Fibroblast of mammary gland (primary cell): ENCODE measurements around the gene SLC34A1.

ENCODE experiments used
- DNase-seq: peaks from one replicate; pipeline ENCODE4 v3.0.0-alpha.2; 2010; ENCODE audit warnings: low read depth
- H3K4me3 ChIP-seq: 2 replicates; pipeline ENCODE4 v1.5.1; 2011; ENCODE audit warnings: low read depth, mild to moderate bottlenecking, low read length, moderate library complexity; ENCODE audit not compliant: control insufficient read depth
- TF ChIP-seq, protein P1 (sequence below): conservative IDR thresholded peaks from 2 replicates; pipeline ENCODE4 v1.5.1; 2011; ENCODE audit warnings: low read depth, low read length, inconsistent platforms; ENCODE audit not compliant: control insufficient read depth, insufficient read depth

SLC34A1 gene

GRCh38 chr5:177443144-177443983, 59.1 kb downstream of the SLC34A1 start:
- H3K4me3 ChIP-seq = no peak overlapping the region
- no peak for DNase-seq
- TF ChIP-seq, protein P1, sequence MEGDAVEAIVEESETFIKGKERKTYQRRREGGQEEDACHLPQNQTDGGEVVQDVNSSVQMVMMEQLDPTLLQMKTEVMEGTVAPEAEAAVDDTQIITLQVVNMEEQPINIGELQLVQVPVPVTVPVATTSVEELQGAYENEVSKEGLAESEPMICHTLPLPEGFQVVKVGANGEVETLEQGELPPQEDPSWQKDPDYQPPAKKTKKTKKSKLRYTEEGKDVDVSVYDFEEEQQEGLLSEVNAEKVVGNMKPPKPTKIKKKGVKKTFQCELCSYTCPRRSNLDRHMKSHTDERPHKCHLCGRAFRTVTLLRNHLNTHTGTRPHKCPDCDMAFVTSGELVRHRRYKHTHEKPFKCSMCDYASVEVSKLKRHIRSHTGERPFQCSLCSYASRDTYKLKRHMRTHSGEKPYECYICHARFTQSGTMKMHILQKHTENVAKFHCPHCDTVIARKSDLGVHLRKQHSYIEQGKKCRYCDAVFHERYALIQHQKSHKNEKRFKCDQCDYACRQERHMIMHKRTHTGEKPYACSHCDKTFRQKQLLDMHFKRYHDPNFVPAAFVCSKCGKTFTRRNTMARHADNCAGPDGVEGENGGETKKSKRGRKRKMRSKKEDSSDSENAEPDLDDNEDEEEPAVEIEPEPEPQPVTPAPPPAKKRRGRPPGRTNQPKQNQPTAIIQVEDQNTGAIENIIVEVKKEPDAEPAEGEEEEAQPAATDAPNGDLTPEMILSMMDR = no peak

- no peak for DNase-seq
- TF ChIP-seq, protein P1 = no peak
- no peak overlapping the region for H3K4me3 ChIP-seq
Measured at GRCh38 chr5:177444106-177445051, 60.1 kb downstream of the SLC34A1 start.

GRCh38 chr5:177445052-177445916, 61.0 kb downstream of the SLC34A1 start:
- TF ChIP-seq, protein P1 = no peak
- no peak for DNase-seq
- H3K4me3 ChIP-seq = no peak overlapping the region

DNA sequence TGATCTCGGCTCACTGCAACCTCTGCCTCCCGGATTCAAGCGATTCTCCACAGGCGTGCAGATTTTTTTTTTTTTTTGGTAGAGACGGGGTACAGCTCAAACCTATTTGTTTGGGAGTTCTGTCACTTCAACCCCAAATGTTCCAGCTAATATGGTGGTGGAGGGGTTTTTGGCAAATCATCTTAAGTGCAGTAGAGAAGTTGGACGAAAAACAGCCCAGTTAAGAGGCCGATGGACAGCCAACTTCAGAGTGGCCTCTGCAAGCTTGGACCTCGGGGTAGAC, 61.6 kb downstream of the SLC34A1 start:
- TF ChIP-seq, protein P1 = no peak
- no peak for DNase-seq
- peak overlapping the region; percentile 62 for H3K4me3 ChIP-seq

DNA sequence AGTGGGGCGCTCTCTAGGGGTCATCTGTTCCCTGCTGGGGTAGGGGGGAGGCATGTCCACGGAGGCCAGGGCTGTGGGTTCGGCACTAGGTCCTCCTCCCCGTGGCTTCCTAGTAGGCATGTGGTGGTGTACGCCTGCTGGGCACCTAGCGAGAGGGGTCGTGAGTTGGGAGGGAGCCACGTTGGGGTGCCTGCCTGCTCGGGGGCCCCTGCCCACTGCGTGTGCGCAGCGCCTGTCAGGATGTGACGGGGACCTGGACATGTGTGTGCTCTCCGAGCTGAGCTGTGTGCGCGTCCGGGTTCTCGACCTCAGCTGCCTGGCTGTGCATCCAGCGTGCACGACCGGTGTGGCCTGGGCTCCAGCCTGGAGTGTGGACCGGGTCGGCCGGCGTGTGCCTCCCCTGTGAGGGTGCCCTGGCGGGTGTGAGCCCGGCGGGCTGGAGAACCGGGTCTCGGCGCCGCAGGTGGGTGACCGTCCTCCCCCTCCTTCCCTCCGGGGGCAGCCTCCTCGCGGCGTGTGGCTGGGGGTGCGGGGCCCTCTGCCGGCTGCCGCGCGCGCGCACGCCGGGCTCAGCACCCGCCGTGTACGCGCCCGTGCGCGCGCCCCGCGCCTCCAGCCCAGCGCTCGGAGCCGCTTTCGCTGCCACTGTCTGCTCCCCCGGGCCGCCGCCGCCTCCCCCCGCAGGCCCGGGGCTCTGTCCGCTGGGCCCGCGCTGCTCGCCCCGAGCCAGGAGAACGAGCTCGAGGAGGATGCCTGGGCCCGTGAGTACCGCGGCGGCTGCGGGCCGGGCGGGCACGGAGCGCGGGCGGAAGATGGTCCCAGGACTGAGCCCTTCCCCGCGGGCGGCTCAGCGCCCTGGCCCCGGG, 62.2 kb downstream of the SLC34A1 start, which contains the start of gene PRR7:
Gene PRR7 (plus strand): TSS at position 615 of the 866 bp plus-strand sequence. CDS start 8,254 bp downstream, outside the sequence.
- TF ChIP-seq, protein P1 = no peak
- H3K4me3 ChIP-seq = peak within 1 kb of the TSS; percentile 62
- peak; percentile 58 for DNase-seq
